ENCODE measurements around the gene KLHDC8B.

Gene KLHDC8B

GRCh38 chr3:49132437-49133225, 38.8 kb upstream of the KLHDC8B start, which contains the start of gene LAMB2:
Gene LAMB2 (minus strand): TSS chr3:49133050. CDS start chr3:49132867, 183 bp downstream.
- Histone ChIP-seq H3K27ac (ENCODE audit: low read length) (peak within 1 kb of the TSS; percentile 91), H3K9me3 (ENCODE audit: control insufficient read depth in 1 of 2, low read length in 2 of 2) (no peaks in the 10 kb centered on the region), H3K27me3 (ENCODE audit: low read depth, low read length) (no peaks in the 10 kb centered on the region), H3K4me3 (ENCODE audit: low read depth in 1 of 2, low read length in 2 of 2) (peak within 1 kb of the TSS; percentile 75 to 88), H3K4me1 (ENCODE audit: control insufficient read depth in 1 of 2, insufficient read depth in 2 of 2, low read length in 2 of 2) (peaks cover 6 to 29% of the 10 kb centered on the region in 2 donors), H3K36me3 (ENCODE audit: control insufficient read depth in 1 of 2, insufficient read depth in 2 of 2, low read length in 2 of 2) (peaks cover 14 to 28% of the 10 kb centered on the region in 2 donors)

GRCh38 chr3:49133226-49133951, 38.0 kb upstream of the KLHDC8B start:
- Histone ChIP-seq H3K9me3 (ENCODE audit: control insufficient read depth in 1 of 2, low read length in 2 of 2) (no peaks in the 10 kb centered on the region), H3K4me1 (ENCODE audit: control insufficient read depth in 1 of 2, insufficient read depth in 2 of 2, low read length in 2 of 2) (peaks cover 6 to 29% of the 10 kb centered on the region in 2 donors), H3K27me3 (ENCODE audit: low read depth, low read length) (no peaks in the 10 kb centered on the region), H3K4me3 (ENCODE audit: low read depth in 1 of 2, low read length in 2 of 2) (peak overlapping the region; percentile 75 to 88), H3K36me3 (ENCODE audit: control insufficient read depth in 1 of 2, insufficient read depth in 2 of 2, low read length in 2 of 2) (peaks cover 10 to 23% of the 10 kb centered on the region in 2 donors), H3K27ac (ENCODE audit: low read length) (peak overlapping the region; percentile 91)

DNA sequence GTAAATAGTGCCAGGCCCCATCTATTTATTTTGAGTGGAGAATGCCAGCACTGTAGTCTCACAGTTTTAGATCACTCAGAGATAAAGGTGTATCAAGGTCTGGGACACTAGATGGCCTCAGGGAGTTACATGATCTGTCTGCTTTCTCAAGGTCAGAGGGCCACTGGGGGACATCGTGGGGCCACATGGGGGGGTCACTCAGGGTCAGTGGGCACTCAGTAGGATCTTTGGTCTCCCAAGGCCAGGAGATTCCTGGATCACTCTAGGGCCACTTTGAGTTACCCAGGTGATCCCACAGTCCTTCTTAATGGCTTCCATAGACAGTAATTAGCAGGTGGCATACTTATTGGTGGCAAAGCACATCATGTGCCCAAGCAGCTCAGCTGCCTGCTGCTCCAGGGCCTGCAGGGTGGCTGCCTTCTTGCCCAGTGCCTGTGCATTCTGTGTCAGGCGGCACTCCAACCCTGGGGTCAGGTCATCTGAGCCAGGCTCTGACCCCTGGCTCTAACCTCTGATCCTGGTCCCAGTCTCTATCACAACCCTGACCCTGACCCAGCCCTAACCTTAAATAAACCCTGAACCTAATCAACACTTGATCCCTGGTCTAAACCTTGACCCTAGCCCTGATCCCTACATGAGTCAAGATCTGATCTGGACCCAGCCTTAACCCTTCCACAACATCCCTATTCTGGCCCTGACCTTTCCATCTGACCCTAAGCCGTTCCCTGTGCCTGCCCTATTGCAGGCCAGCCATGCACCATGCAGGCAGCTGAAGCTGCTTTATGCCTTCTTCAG, 36.7 kb upstream of the KLHDC8B start:
- Histone ChIP-seq H3K36me3 (ENCODE audit: control insufficient read depth in 1 of 2, insufficient read depth in 2 of 2, low read length in 2 of 2) (peaks cover 8 to 12% of the 10 kb centered on the region in 2 donors), H3K9me3 (ENCODE audit: control insufficient read depth in 1 of 2, low read length in 2 of 2) (no peaks in the 10 kb centered on the region), H3K27me3 (ENCODE audit: low read depth, low read length) (no peaks in the 10 kb centered on the region), H3K4me1 (ENCODE audit: control insufficient read depth in 1 of 2, insufficient read depth in 2 of 2, low read length in 2 of 2) (peaks cover 6 to 29% of the 10 kb centered on the region in 2 donors), H3K27ac (ENCODE audit: low read length) (no peak overlapping the region), H3K4me3 (ENCODE audit: low read depth in 1 of 2, low read length in 2 of 2) (peak overlapping the region in 1 of 2 donors; percentile 11)

GRCh38 chr3:49135499-49135898, 35.9 kb upstream of the KLHDC8B start:
- Histone ChIP-seq H3K27ac (ENCODE audit: low read length) (no peak overlapping the region), H3K4me3 (ENCODE audit: low read depth in 1 of 2, low read length in 2 of 2) (no peak overlapping the region), H3K9me3 (ENCODE audit: control insufficient read depth in 1 of 2, low read length in 2 of 2) (no peaks in the 10 kb centered on the region), H3K27me3 (ENCODE audit: low read depth, low read length) (no peaks in the 10 kb centered on the region), H3K4me1 (ENCODE audit: control insufficient read depth in 1 of 2, insufficient read depth in 2 of 2, low read length in 2 of 2) (peaks cover 6 to 25% of the 10 kb centered on the region in 2 donors), H3K36me3 (ENCODE audit: control insufficient read depth in 1 of 2, insufficient read depth in 2 of 2, low read length in 2 of 2) (peaks cover 2 to 7% of the 10 kb centered on the region in 2 donors)

DNA sequence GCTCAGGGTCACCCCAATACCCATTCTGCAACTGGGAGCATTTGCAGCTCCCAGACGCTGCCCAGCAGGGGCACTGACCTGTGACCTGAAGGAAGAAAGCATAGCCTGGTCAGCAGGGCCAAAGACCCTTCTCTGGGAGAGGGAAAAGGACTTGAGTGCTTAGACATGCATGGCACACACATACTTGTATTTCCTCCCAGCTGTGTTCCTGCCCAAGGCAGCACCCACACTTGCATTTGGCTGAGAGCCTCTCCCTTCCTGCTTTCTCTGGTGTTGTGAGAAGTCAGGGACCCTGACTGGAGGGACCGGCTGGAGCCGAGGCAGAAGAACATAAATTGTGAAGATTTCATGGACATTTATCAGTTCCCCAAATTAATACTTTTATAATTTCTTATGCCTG, 31.3 kb upstream of the KLHDC8B start:
- H3K36me3 ChIP-seq (ENCODE audit: control insufficient read depth in 1 of 2, insufficient read depth in 2 of 2, low read length in 2 of 2) = no peaks in the 10 kb centered on the region
- H3K9me3 ChIP-seq (ENCODE audit: control insufficient read depth in 1 of 2, low read length in 2 of 2) = no peaks in the 10 kb centered on the region
- no peak overlapping the region for H3K4me3 ChIP-seq (ENCODE audit: low read depth in 1 of 2, low read length in 2 of 2)
- no peaks in the 10 kb centered on the region for H3K4me1 ChIP-seq (ENCODE audit: control insufficient read depth in 1 of 2, insufficient read depth in 2 of 2, low read length in 2 of 2)
- no peak overlapping the region for H3K27ac ChIP-seq (ENCODE audit: low read length)
- no peaks in the 10 kb centered on the region for H3K27me3 ChIP-seq (ENCODE audit: low read depth, low read length)

GRCh38 chr3:49148159-49148558, 23.2 kb upstream of the KLHDC8B start:
- Histone ChIP-seq H3K27ac (ENCODE audit: low read length) (no peak overlapping the region), H3K4me1 (ENCODE audit: control insufficient read depth in 1 of 2, insufficient read depth in 2 of 2, low read length in 2 of 2) (no peaks in the 10 kb centered on the region), H3K9me3 (ENCODE audit: control insufficient read depth in 1 of 2, low read length in 2 of 2) (no peaks in the 10 kb centered on the region), H3K36me3 (ENCODE audit: control insufficient read depth in 1 of 2, insufficient read depth in 2 of 2, low read length in 2 of 2) (no peaks in the 10 kb centered on the region), H3K4me3 (ENCODE audit: low read depth in 1 of 2, low read length in 2 of 2) (no peak overlapping the region), H3K27me3 (ENCODE audit: low read depth, low read length) (no peaks in the 10 kb centered on the region)

DNA sequence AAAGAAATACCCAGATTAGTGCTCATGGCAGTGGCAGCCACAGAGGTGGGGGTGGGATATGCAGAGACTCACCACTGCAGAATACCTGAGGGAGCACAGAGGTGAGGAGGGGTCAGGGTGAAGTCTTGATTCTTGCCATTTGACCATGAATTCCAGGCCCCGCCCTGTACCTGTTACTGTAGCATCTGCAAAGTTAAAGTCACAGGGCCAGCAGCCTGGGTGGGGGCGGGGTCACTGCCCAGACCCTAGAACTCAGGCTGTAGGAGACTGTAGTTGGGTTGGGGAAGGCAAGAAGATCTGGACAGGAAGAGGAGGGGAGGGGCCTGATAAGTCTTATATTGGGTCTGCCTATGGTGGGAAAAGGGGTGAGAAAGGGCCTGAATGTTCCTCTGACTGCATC, 19.8 kb upstream of the KLHDC8B start:
- no peak overlapping the region for H3K27ac ChIP-seq (ENCODE audit: low read length)
- no peak overlapping the region for H3K4me3 ChIP-seq (ENCODE audit: low read depth in 1 of 2, low read length in 2 of 2)
- H3K9me3 ChIP-seq (ENCODE audit: control insufficient read depth in 1 of 2, low read length in 2 of 2) = no peaks in the 10 kb centered on the region
- no peaks in the 10 kb centered on the region for H3K36me3 ChIP-seq (ENCODE audit: control insufficient read depth in 1 of 2, insufficient read depth in 2 of 2, low read length in 2 of 2)
- H3K27me3 ChIP-seq (ENCODE audit: low read depth, low read length) = no peaks in the 10 kb centered on the region
- no peaks in the 10 kb centered on the region for H3K4me1 ChIP-seq (ENCODE audit: control insufficient read depth in 1 of 2, insufficient read depth in 2 of 2, low read length in 2 of 2)

DNA sequence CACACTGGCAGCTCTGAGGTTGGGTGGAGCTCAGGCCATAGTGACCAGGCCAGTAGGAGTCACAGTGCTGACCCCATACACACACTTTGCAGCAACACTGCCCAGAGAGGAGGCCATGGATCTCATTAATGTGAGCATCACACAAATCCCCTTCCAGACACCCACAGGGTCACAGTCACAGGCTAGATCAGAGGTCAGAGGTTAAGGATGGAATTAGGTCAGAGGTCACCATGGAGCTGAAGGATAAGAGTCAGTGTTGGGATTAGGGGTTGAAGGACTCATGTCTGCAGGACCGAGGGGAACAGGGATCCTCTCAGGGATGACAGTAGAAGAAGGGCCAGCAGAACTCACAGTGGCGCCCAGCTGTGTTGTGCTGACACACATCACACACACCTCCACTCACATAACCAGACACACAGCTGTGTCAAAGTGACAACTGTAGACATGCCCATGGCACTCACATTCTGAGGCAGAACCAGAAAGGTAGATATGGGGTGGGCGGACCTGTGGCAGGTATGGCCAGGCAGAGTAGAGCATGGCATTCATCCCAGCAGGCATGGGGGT, 18.0 kb upstream of the KLHDC8B start:
- Histone ChIP-seq H3K36me3 (ENCODE audit: control insufficient read depth in 1 of 2, insufficient read depth in 2 of 2, low read length in 2 of 2) (no peaks in the 10 kb centered on the region), H3K27me3 (ENCODE audit: low read depth, low read length) (no peaks in the 10 kb centered on the region), H3K4me3 (ENCODE audit: low read depth in 1 of 2, low read length in 2 of 2) (no peak overlapping the region), H3K27ac (ENCODE audit: low read length) (no peak overlapping the region), H3K4me1 (ENCODE audit: control insufficient read depth in 1 of 2, insufficient read depth in 2 of 2, low read length in 2 of 2) (no peaks in the 10 kb centered on the region), H3K9me3 (ENCODE audit: control insufficient read depth in 1 of 2, low read length in 2 of 2) (no peaks in the 10 kb centered on the region)

GRCh38 chr3:49157289-49157688, 14.1 kb upstream of the KLHDC8B start:
- H3K9me3 ChIP-seq (ENCODE audit: control insufficient read depth in 1 of 2, low read length in 2 of 2) = no peaks in the 10 kb centered on the region
- no peaks in the 10 kb centered on the region for H3K27me3 ChIP-seq (ENCODE audit: low read depth, low read length)
- no peak overlapping the region for H3K4me3 ChIP-seq (ENCODE audit: low read depth in 1 of 2, low read length in 2 of 2)
- H3K27ac ChIP-seq (ENCODE audit: low read length) = no peak overlapping the region
- peaks cover 4 to 5% of the 10 kb centered on the region in 2 donors for H3K36me3 ChIP-seq (ENCODE audit: control insufficient read depth in 1 of 2, insufficient read depth in 2 of 2, low read length in 2 of 2)
- H3K4me1 ChIP-seq (ENCODE audit: control insufficient read depth in 1 of 2, insufficient read depth in 2 of 2, low read length in 2 of 2) = no peaks in the 10 kb centered on the region

- no peaks in the 10 kb centered on the region for H3K27me3 ChIP-seq (ENCODE audit: low read depth, low read length)
- H3K36me3 ChIP-seq (ENCODE audit: control insufficient read depth in 1 of 2, insufficient read depth in 2 of 2, low read length in 2 of 2) = peaks cover 10 to 11% of the 10 kb centered on the region in 2 donors
- H3K9me3 ChIP-seq (ENCODE audit: control insufficient read depth in 1 of 2, low read length in 2 of 2) = no peaks in the 10 kb centered on the region
- H3K27ac ChIP-seq (ENCODE audit: low read length) = no peak overlapping the region
- no peaks in the 10 kb centered on the region for H3K4me1 ChIP-seq (ENCODE audit: control insufficient read depth in 1 of 2, insufficient read depth in 2 of 2, low read length in 2 of 2)
- no peak overlapping the region for H3K4me3 ChIP-seq (ENCODE audit: low read depth in 1 of 2, low read length in 2 of 2)
These were observed 13.2 kb upstream of the KLHDC8B start for GRCh38 chr3:49158103-49158709.
